Right ventricle myocardium superior (tissue), 1 donor: ENCODE measurements around the gene SMARCD3. TPM values are rescaled to one million over a fixed set of nuclear protein-coding genes. Genes with fewer than 3 reads are reported as not detected.

Experiments used
- ATAC-seq: fragments of 200-7000 bp; cut with Tn5 transposase; one replicate; pipeline ENCODE4 v1.9.1; 2020; ENCODE audit warnings: mild to moderate bottlenecking; ENCODE audit not compliant: poor library complexity
- DNase-seq: peaks from one replicate; pipeline ENCODE4 v3.0.0-alpha.2; 2020
- intact Hi-C: fragments of 100-400 bp; cut with DNase I; formaldehyde crosslinking; loops from one replicate; pipeline ENCODE4 v1.11.2; 2022
- total RNA-seq: library from RNA; stranded (reverse); fragmentation: NEBNext Ultra II Directional; extraction: Animal tissue kit (Norgen Biotek cat#: 25700); gene quantifications from one replicate; pipeline ENCODE4 v1.2.1, GENCODE V29; 2021
- donor health status: DM: no; HTN: yes; CAD: no; lungs with severe emphysema.

Gene SMARCD3
- total RNA-seq, 1 donor from 2014 or later, result 131 TPM

GRCh38 chr7:151252561-151252835, 4.0 kb upstream of the SMARCD3 start:
- DNase-seq, result no peak
- no peak for ATAC-seq
- intact Hi-C loops, result no loop called here

- ATAC-seq (peak; percentile 55), DNase-seq (peak; percentile 86)
- intact Hi-C loops, result no loop called here
Observed at GRCh38 chr7:151251689-151252560, 3.4 kb upstream of the SMARCD3 start.

- ATAC-seq (no peak), DNase-seq (peak; percentile 68)
- intact Hi-C loops, result no loop called here
Observed at GRCh38 chr7:151251328-151251688, 2.8 kb upstream of the SMARCD3 start.

DNA sequence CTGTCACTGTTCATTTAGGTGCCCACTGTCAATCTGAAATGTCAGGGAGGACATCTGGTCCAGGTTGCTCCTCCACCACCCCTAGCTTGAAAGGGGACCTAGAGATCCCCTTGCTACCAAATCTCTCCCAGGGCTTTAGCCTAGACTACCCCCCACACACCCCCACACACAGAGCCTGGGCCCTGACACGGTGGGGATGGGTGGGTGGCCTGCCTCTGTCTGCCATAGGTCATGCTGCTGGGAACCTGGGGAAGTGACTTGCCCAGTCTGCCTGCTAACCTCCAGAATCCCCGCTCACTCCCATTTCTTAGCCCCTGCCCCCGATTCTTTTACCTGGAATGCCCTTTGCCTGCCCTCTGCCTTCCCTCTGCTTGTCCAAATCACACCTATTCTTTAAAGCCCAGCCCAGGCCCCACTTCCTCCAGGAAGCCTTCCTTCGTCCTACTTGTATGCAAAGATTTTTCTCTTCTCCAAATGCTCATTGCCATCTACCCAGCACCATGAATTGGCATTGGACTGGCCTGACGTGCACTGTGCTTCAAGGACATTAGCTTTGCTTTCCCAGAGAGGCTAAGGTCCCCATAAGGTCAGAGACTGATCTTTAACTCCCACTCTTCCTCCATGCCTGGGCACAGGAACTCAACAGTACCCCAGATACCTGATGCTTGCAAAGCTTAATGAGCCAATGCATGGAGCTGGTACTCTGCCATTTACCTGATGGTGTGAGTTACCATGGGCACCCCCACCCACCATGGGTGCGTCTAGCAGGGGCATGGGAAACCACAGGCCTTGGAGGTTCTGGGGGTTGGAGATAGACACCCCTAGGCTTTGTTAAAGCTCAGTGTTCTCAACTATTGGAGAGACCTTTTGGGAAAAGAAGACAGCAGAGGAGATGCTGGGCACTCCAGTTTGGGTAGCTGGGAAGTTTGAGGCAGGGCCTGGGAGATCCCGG, 2.0 kb upstream of the SMARCD3 start:
- DNase-seq, result no peak
- intact Hi-C loops, result no loop called here
- ATAC-seq, result no peak

DNA sequence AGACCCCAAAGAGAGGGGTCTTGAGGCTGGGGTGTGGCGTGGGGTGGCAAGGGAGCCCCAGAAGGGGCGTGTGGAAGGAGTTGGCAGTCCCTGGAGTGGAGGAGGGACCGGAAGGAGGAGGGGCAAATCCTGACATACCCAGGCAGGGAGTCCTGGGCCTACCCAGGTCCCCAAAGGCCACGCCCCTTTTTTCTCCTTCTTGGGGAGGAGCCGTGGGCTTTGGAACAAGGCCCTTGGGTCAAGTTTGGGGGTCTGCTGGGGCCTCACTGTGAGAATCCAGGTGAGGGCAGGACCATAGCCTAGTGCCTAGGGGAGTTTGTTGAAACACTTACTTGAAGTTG, 1.2 kb upstream of the SMARCD3 start:
- ATAC-seq (peak; percentile 54), DNase-seq (peak; percentile 77)
- intact Hi-C loops, result loop anchor here (5.0 to 10.0 kb wide), 2 partner anchors 53 to 125 kb away; no protein-coding TSS in a partner anchor

- ATAC-seq, result peak; percentile 36
- intact Hi-C loops, result loop anchor here (5.0 to 10.0 kb wide), 2 partner anchors 53 to 124 kb away; no protein-coding TSS in a partner anchor
- DNase-seq, result peak; percentile 85
Observed at GRCh38 chr7:151249034-151249731, 689 bp upstream of the SMARCD3 start.

- ATAC-seq (peak; percentile 11), DNase-seq (no peak)
- intact Hi-C loops, result loop anchor here (5.0 to 10.0 kb wide), 2 partner anchors 55 to 123 kb away; no protein-coding TSS in a partner anchor
Observed at GRCh38 chr7:151247611-151248345, 716 bp downstream of the SMARCD3 start.

- ATAC-seq, result peak; percentile 3
- intact Hi-C loops, result loop anchor here (5.0 to 10.0 kb wide), 2 partner anchors 55 to 122 kb away; no protein-coding TSS in a partner anchor
- DNase-seq, result no peak
Observed at GRCh38 chr7:151246851-151247580, 1.5 kb downstream of the SMARCD3 start.

- no peak for ATAC-seq
- intact Hi-C loops, result loop anchor here (5.0 to 10.0 kb wide), 2 partner anchors 56 to 121 kb away; no protein-coding TSS in a partner anchor
- no peak for DNase-seq
Observed at GRCh38 chr7:151246102-151246850, 2.2 kb downstream of the SMARCD3 start.

- intact Hi-C loops, result loop anchor here (5.0 to 10.0 kb wide), 2 partner anchors 57 to 121 kb away; no protein-coding TSS in a partner anchor
- DNase-seq, result peak; percentile 67
- no peak for ATAC-seq
Observed at GRCh38 chr7:151245360-151246101, 3.0 kb downstream of the SMARCD3 start.

DNA sequence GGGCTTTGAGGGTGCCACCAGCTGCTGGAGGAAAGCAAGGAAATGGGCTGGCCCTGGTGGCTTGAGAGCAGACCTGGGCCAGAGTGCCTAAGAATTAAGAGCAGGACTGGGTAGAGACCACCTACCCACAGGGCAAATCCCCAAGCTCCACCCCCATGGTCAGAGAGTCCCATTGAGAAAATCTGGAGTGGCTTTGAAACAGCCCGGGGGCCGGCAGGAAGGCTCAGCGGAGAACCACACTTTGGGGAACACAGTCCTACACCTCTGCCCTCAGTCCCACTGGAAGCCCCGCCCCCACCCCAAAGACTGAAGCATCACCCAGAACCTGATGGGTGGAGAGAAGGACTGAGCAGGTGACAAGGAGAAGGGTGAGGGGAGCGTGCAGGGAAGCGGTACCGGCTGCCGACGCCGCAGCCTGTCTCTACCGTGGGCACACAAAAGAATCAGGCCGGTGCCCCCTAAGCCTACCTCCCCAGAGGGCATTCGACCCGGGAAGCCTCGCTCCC, 3.6 kb downstream of the SMARCD3 start:
- DNase-seq, result no peak
- no peak for ATAC-seq
- intact Hi-C loops, result loop anchor here (5.0 to 10.0 kb wide), 2 partner anchors 57 to 120 kb away; no protein-coding TSS in a partner anchor

GRCh38 chr7:151244196-151244840, 4.2 kb downstream of the SMARCD3 start:
- no peak for ATAC-seq
- intact Hi-C loops, result loop anchor here (10.0 kb wide), 1 partner anchor 120 kb away; no protein-coding TSS in a partner anchor

GRCh38 chr7:151243408-151244195, 4.9 kb downstream of the SMARCD3 start:
- intact Hi-C loops, result loop anchor here (10.0 kb wide), 1 partner anchor 119 kb away; no protein-coding TSS in a partner anchor
- ATAC-seq (no peak), DNase-seq (no peak)

More at GRCh38 chr7:151244196-151244840, 4.2 kb downstream of the SMARCD3 start:
- DNase-seq, result no peak

DNA sequence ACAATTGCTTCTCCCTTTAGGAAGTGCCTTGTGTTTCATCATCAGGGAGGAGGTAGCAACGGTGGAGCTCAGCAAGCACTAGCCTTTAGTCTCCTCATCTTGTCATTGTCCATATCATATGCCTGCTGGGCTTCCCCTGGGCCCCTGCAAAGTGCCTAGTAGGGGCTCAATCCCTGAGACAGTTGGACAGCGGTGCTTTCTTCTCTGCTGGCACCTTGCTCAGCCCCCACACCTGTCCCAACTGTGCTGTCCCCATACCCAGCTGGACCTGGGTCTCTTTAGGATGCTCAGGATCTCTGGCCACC, 5.5 kb downstream of the SMARCD3 start:
- intact Hi-C loops, result loop anchor here (10.0 kb wide), 1 partner anchor 118 kb away; no protein-coding TSS in a partner anchor
- ATAC-seq (no peak), DNase-seq (no peak)
